GM19467 (cell line): Measurements from ENCODE around the gene SPNS2.

Experiments
- ATAC-seq: cut with Tn5 transposase; IDR thresholded peaks from one replicate; pipeline ENCODE4 v1.9.1; 2021; ENCODE audit warnings: mild to moderate bottlenecking, moderate library complexity; ENCODE audit not compliant: unreplicated experiment

The SPNS2 gene

GRCh38 chr17:4548721-4549531 is 50.2 kb downstream of the SPNS2 start:
- ATAC-seq = no peak

- no peak for ATAC-seq
Observed at GRCh38 chr17:4549781-4550533, 51.3 kb downstream of the SPNS2 start.

GRCh38 chr17:4550534-4551039 is 51.9 kb downstream of the SPNS2 start:
- no peak for ATAC-seq

GRCh38 chr17:4551141-4551540 is 52.5 kb downstream of the SPNS2 start:
- ATAC-seq = no peak

- ATAC-seq = no peak
Observed at GRCh38 chr17:4551796-4552525, 53.3 kb downstream of the SPNS2 start.

- no peak for ATAC-seq
Observed at GRCh38 chr17:4553669-4554068, 55.0 kb downstream of the SPNS2 start.

GRCh38 chr17:4554441-4554996 is 55.8 kb downstream of the SPNS2 start:
- no peak for ATAC-seq

GRCh38 chr17:4554997-4555799 is 56.5 kb downstream of the SPNS2 start, which contains the start of gene MYBBP1A:
Gene MYBBP1A, minus strand, starts transcription at chr17:4555384. Its CDS starts 60 bp downstream, at chr17:4555324.
- ATAC-seq = peak; percentile 77

- no peak for ATAC-seq
Observed at GRCh38 chr17:4555873-4556759, 57.4 kb downstream of the SPNS2 start.

- ATAC-seq = no peak
Observed at GRCh38 chr17:4556996-4557395, 58.3 kb downstream of the SPNS2 start.

GRCh38 chr17:4557626-4558346 is 59.1 kb downstream of the SPNS2 start:
- no peak for ATAC-seq

- ATAC-seq = no peak
Observed at GRCh38 chr17:4558347-4558971, 59.8 kb downstream of the SPNS2 start.

GRCh38 chr17:4559139-4559791 is 60.6 kb downstream of the SPNS2 start:
- ATAC-seq = no peak

- ATAC-seq = no peak
Observed at GRCh38 chr17:4559966-4560365, 61.3 kb downstream of the SPNS2 start.

- no peak for ATAC-seq
Observed at GRCh38 chr17:4560421-4560820, 61.7 kb downstream of the SPNS2 start, which contains the start of gene GGT6. Gene GGT6, minus strand, starts transcription at chr17:4560577. Its CDS starts 56 bp downstream, at chr17:4560521.

- no peak for ATAC-seq
Observed at GRCh38 chr17:4560837-4561256, 62.2 kb downstream of the SPNS2 start.
